GM21825 (cell line): ENCODE measurements around the gene SLC14A1.
A peak's percentile ranks its signal among the peaks of the same experiment; 100 is the strongest.
"Not testable (repeated sequence)": the region's sequence is repeated elsewhere in the genome, so short reads cannot be mapped to it uniquely, and the experiment has no call there.

ENCODE experiments used
- ATAC-seq: cut with Tn5 transposase; IDR thresholded peaks from one replicate; pipeline ENCODE4 v1.9.1; 2021; ENCODE audit warnings: mild to moderate bottlenecking, moderate library complexity; ENCODE audit not compliant: unreplicated experiment

The SLC14A1 gene

GRCh38 chr18:45753286-45753685, 29.3 kb downstream of the SLC14A1 start:
- ATAC-seq: no peak

- ATAC-seq: no peak
Measured at GRCh38 chr18:45755934-45756333, 32.0 kb downstream of the SLC14A1 start.

GRCh38 chr18:45757005-45757404, 33.0 kb downstream of the SLC14A1 start:
- ATAC-seq: no peak

- not testable (repeated sequence) for ATAC-seq
Measured at GRCh38 chr18:45757644-45758043, 33.7 kb downstream of the SLC14A1 start.

GRCh38 chr18:45760462-45761036, 36.6 kb downstream of the SLC14A1 start:
- no peak for ATAC-seq

- no peak for ATAC-seq
Measured at GRCh38 chr18:45761512-45762114, 37.6 kb downstream of the SLC14A1 start.

GRCh38 chr18:45764000-45764686, 40.2 kb downstream of the SLC14A1 start:
- no peak for ATAC-seq

GRCh38 chr18:45765796-45766195, 41.8 kb downstream of the SLC14A1 start:
- no peak for ATAC-seq

- no peak for ATAC-seq
Measured at GRCh38 chr18:45771587-45772480, 47.9 kb downstream of the SLC14A1 start.

GRCh38 chr18:45774065-45774521, 50.1 kb downstream of the SLC14A1 start:
- ATAC-seq: peak; percentile 70

- peak; percentile 44 for ATAC-seq
Measured at GRCh38 chr18:45775241-45775676, 51.3 kb downstream of the SLC14A1 start.

GRCh38 chr18:45775743-45776142, 51.8 kb downstream of the SLC14A1 start:
- no peak for ATAC-seq

- no peak for ATAC-seq
Measured at GRCh38 chr18:45777393-45777792, 53.4 kb downstream of the SLC14A1 start.

GRCh38 chr18:45780568-45780967, 56.6 kb downstream of the SLC14A1 start:
- no peak for ATAC-seq

GRCh38 chr18:45782662-45783061, 58.7 kb downstream of the SLC14A1 start:
- no peak for ATAC-seq

- ATAC-seq: no peak
Measured at GRCh38 chr18:45783097-45784075, 59.4 kb downstream of the SLC14A1 start.

- ATAC-seq: peak; percentile 58
Measured at GRCh38 chr18:45785134-45785533, 61.2 kb downstream of the SLC14A1 start.

- no peak for ATAC-seq
Measured at GRCh38 chr18:45786941-45787340, 63.0 kb downstream of the SLC14A1 start.

- no peak for ATAC-seq
Measured at GRCh38 chr18:45787346-45787745, 63.4 kb downstream of the SLC14A1 start.

- ATAC-seq: no peak
Measured at GRCh38 chr18:45788861-45789260, 64.9 kb downstream of the SLC14A1 start.
